Frontal cortex (tissue), 4 donors: ENCODE data around the gene PGC. TPM values are rescaled to one million over a fixed set of nuclear protein-coding genes. Genes with fewer than 3 reads are reported as not detected.

Source experiments
- DNase-seq, 2 donors: peaks; one replicate each; pipeline ENCODE4 v3.0.0; 2012; ENCODE audit warnings: low spot score in 2 of 2
- FAIRE-seq: peaks from 2 replicates; lab custom pipeline; 2012; peaks lifted over from hg19 to GRCh38; lab: Jason Lieb, UNC
- total RNA-seq: library from RNA; depleted of rRNA; stranded (reverse); fragments of >200 nt; gene quantifications from one replicate; pipeline ENCODE4 v1.2.3, GENCODE V29; 2014
- donor health status: control.
- donor health status: control.
- donor health status: control.

PGC gene
- total RNA-seq, 1 donor from 2014 or later = under 0.01 TPM

DNA sequence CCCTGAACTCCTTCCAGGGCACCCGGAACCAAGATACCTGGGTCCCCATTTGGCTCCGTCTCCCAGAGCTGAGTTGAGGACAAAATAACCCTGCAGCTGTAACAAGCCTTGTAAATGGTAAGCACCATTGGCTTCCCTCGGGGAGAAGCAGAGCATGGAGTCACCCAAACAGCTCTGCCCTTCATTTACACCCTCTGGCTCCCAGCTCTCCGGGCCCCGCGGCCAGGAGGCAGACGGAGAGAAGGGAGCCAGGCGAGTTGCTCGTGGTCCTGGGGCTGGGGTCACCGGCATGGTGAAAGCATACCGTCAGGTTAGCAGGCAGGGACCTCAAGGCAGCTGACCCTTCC lies 13.9 kb downstream of the PGC start:
- DNase-seq = no peak
- no peak for FAIRE-seq

DNA sequence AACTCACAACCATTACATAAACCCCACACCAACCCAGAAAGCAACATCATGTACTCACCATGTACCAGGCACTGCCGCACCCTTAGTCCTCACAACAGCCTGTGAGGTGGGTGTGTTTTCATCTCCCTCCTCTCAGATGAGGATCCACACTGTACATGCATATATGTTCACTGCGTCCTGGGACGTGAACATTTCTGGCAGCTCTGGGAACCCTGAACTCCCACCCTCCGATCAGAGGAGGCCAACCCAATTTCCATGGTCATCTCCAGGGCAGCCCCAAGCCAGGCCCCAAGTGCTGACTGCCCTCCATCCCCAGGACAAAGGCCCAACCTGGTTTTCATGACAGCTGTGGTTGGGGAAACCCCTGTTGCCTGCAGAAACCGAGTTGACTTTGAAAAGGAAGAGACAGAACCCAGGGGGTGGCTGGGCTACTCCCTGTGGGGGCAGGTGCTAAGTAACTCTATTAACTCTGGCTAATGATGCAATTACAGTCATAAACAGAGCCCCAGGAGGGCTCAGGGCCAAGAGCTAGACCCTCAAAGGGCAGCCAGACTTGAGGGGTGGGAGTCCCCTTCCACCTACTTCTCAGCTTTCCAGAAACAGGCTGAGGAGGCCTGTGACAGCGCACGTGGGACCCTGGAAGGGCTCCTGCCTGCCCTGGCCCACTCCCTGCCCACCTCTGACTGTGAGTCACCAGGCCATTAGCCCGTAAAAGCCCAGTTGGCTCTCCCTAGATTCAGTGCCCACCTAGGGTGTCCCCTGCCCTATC lies 14.4 kb downstream of the PGC start:
- DNase-seq = no peak
- FAIRE-seq = no peak

DNA sequence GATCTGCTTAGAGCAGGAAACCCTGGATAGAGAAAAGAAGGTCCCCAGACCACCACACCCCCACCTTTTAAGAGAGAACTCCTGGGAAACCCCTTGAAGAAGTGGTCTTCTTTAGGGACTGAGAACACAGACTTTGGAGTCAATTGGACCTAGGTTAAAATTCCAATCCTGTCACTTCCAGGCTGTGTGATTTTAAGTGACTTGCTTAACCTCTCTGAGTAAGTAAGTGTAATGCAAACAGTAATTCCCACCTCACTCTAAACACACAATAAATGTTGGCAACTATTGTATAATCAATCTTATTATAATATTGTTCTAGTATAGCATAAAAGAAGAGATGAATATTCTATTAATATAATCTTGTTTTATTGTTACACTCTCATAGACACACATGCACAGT lies 15.0 kb downstream of the PGC start:
- DNase-seq (no peak), FAIRE-seq (no peak)

DNA sequence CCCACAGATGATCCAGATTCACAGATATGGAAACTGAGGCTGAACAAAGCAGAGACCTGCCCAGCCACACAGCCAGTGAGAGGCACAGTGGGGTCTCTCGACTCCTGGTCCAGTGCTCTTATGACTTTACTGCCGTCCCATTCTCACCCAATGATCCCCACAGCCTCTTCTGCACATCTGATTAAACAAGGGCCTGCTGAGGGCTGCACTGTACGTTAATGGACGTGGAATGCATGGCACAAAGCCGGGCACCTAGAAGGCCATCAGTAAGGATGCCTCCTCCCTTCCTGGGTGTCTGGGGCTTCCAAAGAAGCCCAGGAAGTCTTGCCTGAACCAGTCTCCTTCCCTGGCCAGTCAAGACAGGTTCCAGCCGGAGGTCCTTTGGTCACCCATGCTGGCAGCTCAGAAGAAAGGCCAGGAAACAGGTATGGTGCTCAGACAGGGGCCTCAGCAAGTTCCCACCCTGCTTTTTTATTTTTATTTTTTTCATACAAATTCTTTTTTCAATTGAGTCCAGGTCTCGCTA lies 15.6 kb downstream of the PGC start:
- FAIRE-seq = no peak
- DNase-seq = no peak

DNA sequence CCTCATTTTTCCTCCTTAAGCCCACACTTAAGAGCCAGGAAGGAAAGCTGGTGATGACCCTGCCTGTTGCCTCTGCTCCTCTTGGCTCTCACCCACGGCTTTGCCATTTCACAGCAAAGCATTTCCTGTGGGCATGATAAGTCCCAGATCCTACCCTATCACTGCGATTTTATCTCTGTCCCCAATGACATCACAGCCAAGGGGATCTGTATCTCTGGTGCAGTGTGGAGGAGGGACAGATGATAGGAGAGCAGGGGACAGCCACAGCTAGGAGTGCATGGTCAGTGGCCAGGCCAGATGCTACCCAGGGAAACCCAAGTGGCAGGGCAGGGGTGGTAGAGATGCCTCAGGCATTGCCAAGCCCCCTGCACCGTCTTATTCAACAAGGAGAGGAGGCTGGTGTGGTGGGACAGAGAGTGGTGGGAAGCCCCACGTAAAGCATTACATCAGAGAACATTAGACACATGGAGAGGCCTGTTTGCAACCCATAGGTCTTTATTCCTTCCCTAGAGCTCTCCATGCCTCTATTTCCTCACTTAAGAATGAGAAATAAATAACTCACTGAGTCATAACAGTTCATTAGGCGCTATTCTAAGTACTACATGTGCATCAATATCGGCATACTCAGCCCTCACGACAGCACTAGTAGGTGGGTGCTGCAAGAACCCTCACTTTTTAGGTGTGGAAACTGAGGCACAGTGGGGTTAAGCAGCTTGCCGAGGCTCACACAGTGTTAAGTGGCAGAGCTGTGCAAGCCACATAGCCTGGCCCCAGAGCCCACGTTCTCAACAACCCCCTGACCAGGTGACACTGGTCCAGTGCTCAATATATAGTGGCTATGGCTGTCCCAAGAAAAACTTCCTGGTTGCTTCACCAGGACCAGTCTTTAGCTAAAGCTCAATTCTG lies 16.4 kb downstream of the PGC start:
- DNase-seq (no peak), FAIRE-seq (no peak)

DNA sequence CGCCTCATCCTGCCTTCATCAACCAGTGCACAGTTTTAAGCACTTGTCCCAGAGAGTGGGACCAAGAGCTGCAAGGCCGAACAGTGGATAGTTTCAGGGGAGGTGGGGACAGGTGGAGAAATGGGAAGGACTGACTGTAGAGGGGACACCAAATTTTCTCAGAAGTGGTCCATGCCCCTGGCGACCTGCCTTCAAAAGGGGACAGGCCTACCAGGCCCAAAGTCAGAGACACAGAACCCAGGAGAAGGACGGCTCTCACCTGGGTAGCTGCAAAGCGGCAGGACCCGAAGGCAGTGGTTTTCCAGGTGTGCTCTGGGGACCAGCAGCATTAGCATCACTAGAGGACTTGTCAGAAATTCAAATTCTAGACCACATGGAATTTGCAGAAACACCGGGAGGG lies 17.6 kb downstream of the PGC start:
- no peak for FAIRE-seq
- no peak for DNase-seq

DNA sequence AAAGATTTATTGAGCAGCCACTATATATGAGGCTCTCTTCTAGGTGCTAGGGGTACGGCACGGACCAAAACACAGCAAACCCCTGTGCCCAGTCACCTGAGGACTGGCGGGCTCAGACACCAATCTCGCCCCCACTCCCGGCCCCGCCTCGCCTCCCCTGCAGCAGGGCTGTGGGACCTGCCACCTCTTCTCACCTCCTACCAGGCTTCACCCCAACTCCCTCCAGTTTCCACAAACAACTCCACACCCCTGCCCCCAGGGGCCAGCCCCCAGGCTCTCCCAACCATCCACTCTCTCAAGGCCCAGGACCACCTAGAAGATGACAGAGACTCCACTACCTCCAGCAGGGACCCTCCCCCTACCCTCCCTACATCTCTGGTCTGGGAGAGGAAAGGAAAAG lies 18.2 kb downstream of the PGC start:
- FAIRE-seq (no peak), DNase-seq (no peak)

DNA sequence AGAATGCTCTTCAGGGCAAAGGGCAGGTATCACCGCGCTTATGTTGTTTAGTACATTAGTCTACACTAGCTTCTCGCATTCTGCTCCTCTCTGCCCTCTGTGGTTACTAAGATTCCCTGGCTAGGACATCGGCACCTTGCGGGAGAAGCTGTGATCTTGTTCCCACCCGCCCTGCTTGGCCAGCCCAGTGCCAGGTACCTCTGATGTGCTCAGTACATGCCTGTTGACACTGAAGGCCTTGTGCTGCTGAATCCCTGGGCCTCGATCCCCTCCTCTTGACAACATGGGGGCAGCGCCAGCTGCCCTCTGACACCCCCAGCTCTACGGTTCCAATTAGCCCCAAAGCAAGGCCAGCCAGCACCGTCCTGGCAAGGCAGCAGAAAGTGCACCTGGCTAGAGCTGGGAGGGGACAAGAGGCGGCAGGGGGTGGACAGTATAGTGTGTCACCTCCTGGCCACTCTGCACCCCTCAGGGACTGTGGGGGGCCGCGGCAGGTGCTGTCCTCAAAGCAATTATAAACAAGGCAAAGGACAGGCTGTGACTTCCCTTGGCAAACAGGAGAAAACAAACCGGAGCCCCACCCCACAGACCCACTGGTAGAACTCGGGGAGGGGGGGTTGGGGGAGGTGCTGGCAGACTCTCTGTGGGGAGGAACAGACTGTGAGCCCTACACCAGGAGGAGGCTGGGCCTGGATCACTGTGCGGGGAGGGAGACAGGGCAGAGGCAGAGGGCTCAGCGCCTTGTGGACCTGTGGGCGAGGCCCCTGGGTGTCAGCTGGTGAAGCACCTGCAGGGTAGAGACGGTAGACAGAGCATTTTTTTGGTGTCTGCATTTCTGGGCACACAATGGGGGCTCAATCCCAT lies 18.9 kb downstream of the PGC start:
- no peak for FAIRE-seq
- no peak for DNase-seq

DNA sequence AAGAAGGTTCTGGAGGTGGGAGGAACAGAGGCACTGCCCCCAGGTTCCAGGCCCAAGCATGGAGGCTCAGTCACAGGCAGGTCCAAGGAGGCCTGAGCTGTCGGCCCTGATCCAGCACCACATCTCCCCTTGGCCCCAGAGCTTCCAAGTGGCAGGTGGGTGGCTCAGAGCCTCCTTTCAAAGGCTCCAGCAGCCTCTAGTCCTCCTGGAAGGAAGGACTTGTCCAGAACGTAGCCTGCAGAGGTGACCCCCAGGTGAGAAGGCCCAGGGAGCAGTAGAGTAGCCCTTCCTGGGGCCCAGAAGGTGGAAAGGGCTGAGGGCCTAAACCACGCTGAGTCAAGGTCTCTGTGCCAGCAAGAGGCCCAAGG lies 19.5 kb downstream of the PGC start:
- FAIRE-seq (no peak), DNase-seq (no peak)

DNA sequence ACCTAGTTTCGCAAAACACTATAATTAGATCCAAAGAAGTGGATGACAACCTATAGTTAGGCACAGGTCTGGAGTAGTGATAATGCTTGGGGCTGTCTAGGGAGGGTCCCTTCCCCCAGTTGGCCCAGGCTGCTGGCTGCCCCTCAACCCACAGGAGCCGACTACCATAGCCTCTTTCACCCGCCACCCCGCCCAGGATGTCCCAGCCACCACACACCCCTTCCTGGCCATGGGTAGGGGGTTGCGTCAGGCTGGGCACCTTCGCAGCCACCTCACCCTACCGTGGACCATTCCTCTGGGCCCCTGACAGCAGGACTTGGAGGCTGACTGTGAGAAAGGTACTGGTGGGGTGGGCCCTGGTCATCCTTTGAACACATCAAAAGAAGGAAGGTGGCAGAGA lies 20.3 kb downstream of the PGC start:
- DNase-seq (no peak), FAIRE-seq (no peak)

DNA sequence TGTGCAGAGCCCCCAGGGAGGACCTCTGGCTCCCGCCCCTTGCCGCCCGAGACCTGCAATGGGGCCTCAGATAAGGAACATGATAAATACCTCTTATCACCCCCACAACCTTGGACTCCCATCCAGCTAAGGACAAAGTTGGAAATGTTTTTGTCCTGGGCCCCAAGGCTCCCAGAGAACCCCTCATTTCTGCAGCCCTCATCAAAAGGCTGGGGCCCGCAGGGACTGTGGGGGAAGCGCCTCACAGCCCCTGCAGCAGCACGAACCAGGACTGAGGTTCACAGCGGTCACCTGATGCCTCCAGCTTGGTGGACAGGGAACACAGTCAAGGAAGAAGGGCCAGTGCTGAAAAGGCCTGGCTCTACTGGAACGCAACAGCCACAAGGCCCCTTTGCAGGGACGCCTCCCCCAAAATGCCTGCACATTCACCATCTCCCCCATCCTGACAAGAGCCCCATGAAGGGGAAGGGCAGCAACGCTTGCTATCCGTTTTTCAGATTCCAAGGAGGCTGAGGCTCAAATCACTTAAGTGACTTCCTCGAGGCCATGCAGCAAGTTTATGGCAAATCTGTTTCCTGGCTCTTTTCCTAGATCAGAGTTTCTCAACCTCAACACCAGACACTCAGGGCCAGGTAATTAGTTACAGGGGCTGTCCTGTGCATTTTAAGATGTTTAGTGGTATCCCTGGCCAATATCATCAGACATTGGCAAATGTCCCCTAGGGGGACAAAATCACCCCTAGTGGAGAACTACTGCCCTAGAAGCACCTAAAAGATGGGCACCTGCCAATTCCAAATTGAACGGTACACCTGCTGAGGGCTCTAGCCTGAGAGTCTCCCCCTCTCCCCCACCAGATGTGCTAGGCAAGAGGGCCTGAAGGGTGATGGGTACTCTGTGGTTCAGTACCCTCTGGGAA lies 22.4 kb downstream of the PGC start:
- FAIRE-seq = no peak
- no peak for DNase-seq

DNA sequence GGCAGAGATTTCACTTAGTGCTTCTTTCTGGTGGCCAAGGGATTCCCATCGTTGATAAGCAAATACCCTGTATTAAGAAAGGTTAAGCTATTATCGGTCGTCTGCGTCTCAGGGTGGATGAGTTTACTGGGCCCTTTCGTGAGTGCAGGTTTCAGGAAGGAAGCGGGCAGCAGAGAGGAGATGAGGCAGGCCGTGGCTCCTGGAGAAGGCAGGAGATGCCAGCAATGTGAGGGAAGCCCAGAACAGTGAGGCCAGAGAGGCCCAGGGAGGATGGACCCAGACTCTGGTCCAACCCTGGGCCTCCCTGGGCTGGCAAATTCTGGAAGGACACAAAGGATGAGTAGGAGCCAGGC lies 23.0 kb downstream of the PGC start:
- FAIRE-seq (no peak), DNase-seq (no peak)

DNA sequence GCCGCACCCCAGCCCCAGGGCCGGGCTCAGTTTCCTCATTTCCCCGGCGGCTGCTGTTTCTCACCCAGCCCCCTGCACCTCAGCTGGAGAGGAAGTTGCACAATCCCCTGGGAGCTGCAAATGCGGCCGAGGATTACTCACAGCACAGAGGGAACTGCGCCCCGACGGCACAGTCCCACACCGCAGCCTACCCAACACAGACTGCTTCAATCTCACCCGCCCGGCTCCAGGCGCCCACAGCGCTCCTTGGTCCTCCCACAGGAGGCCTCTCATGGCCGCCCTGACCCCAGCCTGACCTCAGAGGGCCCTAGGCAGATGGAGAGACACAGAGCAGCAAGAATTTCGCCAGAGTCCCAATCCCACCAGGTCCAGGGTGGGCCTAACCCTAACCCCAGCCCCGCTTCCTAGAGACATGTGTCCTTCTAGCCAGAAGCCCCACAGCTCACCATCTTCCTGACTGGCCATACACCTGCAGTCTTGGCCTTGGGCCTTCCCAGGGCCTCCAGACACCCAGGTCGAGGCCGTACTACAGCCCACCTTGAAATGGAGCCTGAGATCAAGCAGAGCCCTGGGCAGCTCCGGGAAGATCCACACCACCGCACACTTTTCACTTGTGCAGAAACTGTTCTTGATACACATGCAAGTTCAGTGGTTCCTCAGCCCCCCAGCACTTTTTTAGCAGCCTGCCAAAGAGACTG lies 23.5 kb downstream of the PGC start:
- DNase-seq = peak in 1 of 2 donors; percentile 72
- FAIRE-seq = no peak

DNA sequence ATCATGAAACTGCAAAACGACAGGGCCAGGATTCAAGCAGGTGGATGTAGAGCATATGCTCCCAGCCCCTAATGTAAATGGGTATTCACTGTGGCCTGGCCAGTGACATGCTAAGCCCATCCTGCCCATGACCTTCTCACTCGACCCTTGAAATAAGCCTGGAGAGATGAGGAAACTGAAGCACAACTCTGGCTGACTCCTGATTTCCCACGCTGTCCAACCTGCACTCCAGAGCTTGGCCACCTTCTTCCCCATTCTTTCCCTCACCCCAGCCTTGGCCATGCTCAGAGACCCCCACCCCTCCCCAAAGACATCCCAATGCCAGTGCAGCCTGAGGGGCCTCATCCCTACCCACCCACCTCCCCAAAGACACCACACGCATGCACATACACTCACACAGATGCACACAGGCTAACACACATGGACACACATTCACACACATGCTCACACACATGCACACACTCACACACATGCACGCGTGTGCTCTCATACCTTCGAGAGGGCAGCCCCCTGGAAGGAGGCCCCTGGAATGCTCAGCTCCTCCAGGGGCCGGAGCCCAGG lies 24.1 kb downstream of the PGC start:
- FAIRE-seq (no peak), DNase-seq (no peak)

DNA sequence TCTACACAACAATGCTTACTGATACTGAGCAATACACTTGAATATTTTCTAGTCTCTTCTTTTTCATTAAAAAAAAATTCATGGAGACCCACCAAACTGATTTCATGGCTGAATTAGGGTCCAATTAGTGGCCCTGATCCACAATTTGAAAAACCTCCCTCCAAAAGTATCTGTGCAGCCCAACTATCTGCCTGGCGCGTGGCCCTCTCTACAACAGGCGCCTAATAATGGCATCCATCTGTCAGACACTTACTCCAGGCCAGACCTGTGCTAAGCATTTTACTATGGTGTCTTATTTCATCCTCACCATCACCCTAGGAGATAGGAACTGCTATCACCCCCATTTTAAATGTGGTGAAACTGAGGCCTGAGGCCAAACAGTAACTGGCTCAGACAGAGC lies 25.8 kb downstream of the PGC start:
- FAIRE-seq (no peak), DNase-seq (no peak)

DNA sequence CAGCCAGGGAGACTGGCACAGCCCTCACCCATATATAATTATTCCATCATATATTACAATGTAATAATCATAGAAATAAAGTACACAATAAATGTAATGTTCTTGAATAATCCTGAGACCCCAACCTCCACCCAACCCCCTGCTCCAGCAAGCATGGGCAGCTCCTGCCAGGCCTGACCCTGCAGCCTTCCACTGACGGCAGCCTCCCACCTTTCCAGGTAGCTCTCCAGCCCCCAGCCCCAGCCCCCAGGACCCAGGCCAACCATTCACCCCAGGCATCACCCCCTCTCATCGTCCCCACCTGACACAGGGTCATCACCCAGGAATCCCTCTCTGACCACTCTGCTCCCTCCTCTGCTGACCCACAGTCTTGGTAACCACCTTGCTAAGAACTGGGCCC lies 26.4 kb downstream of the PGC start:
- FAIRE-seq (no peak), DNase-seq (no peak)

DNA sequence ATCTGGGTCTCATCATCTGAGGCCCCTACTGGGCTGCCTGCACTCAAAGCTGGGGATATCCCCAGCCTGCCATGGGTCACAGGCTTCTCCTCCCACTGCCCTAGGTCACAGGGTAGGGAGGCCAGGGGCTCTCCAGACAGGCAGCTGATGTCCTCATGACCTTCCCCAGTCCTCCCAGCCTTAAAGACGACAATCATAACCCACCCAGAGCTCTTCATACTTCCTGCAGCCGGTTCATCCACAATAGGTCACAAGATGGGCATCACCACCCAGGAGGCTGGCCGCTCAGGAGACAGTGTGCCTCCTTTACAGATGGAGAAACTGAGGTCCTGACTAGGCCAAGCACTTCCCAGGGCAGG lies 27.0 kb downstream of the PGC start:
- FAIRE-seq = no peak
- DNase-seq = no peak

DNA sequence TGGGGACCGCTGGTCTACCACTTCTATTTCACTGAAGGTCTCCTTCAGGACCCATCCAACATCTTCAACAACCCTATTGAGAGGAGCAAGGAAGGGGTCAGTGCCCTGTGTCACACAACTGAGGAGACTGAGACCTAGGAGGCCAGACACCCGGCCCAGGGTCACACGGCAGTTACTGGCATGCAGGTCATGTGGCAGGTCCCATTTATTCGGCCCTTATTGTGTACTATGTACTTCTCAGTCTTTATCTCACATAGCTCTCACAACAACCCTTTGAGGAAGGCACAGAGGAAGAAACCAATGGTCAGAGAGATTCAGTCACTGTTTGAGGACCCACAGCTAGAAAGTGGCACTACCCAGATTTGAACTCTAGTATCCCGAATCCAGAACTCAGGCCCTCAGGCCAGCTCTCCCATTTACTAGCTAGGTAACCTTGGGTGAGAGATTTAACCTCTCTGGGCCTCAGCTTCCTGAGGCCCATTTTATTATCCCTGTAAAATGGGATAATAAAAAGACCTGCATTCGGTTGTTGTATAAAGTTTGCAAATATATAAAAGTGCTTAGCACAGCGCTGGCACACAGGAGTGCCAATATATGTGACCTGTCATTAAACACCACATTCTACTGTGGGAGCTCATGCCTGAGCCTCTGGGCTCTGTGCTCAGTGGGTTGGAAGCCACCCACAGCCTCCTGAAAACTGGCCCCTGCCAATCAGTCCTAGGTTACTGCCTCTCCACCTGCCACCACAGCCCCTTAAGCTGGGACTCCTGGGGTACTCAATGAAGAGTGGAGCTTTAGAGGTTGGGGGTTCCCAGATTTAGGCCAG lies 27.5 kb downstream of the PGC start:
- FAIRE-seq (no peak), DNase-seq (no peak)
